NB4 (cell line): ENCODE data around the gene SIRT7.

ENCODE experiments used
- POLR2A ChIP-seq: IDR thresholded peaks from 2 replicates; pipeline ENCODE4 v1.6.1; 2011; ENCODE audit warnings: mild to moderate bottlenecking; ENCODE audit not compliant: insufficient read length; ENCODE audit errors: extremely low read depth
- TF ChIP-seq, protein P1 (sequence below): IDR thresholded peaks from one replicate; pipeline ENCODE4 v1.5.1; 2012; ENCODE audit warnings: low read depth, low read length
- TF ChIP-seq, protein P2 (sequence below): IDR thresholded peaks from 2 replicates; pipeline ENCODE4 v1.6.1; 2011; ENCODE audit warnings: low read depth, low read length

DNA sequence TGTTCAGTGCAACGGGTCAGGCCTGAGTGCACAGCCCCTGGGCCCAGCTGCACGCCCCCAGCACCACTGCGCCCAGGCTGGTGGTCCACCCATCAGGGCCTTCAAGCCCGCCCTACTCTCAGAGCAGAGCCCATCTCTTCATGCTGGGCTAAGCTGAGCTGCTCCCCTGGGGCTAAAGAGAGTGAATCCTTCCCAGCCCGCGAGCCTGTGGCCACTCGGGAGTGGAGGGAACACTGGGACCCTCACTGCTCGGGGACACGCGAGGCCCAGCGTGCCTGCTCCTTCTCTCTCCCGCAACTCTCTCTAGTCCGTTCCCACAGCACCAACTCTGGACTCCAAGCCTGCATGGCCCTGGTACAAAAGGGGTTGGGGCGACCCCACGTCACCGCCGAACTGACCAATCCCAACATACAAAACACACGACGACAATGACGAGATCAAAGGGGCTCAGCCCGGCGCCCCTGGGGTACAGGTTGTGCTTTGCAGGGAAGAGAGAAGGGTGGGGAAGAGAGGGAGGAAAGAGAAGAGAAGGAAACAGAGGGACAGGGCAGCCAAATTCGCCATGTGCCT is 4.1 kb upstream of the SIRT7 start:
- TF ChIP-seq, protein P1, sequence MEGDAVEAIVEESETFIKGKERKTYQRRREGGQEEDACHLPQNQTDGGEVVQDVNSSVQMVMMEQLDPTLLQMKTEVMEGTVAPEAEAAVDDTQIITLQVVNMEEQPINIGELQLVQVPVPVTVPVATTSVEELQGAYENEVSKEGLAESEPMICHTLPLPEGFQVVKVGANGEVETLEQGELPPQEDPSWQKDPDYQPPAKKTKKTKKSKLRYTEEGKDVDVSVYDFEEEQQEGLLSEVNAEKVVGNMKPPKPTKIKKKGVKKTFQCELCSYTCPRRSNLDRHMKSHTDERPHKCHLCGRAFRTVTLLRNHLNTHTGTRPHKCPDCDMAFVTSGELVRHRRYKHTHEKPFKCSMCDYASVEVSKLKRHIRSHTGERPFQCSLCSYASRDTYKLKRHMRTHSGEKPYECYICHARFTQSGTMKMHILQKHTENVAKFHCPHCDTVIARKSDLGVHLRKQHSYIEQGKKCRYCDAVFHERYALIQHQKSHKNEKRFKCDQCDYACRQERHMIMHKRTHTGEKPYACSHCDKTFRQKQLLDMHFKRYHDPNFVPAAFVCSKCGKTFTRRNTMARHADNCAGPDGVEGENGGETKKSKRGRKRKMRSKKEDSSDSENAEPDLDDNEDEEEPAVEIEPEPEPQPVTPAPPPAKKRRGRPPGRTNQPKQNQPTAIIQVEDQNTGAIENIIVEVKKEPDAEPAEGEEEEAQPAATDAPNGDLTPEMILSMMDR, result no peak
- no peak for TF ChIP-seq POLR2A
- TF ChIP-seq, protein P2, sequence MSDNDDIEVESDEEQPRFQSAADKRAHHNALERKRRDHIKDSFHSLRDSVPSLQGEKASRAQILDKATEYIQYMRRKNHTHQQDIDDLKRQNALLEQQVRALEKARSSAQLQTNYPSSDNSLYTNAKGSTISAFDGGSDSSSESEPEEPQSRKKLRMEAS, result no peak
